OCI-M2 (cell line): Measurements from ENCODE around the gene PGBD5.

Experiments
- DNase-seq: peaks from one replicate; lab custom pipeline; 2025; ENCODE audit not compliant: unreplicated experiment; lab: John Stamatoyannopoulos, UW

PGBD5 gene

GRCh38 chr1:230377851-230378250 lies 48.3 kb downstream of the PGBD5 start:
- DNase-seq = no peak

- DNase-seq = no peak
These were observed 48.8 kb downstream of the PGBD5 start for GRCh38 chr1:230377324-230377723.

- DNase-seq = no peak
These were observed 49.8 kb downstream of the PGBD5 start for GRCh38 chr1:230376296-230376695.

- no peak for DNase-seq
These were observed 50.4 kb downstream of the PGBD5 start for GRCh38 chr1:230375780-230376179.

GRCh38 chr1:230375147-230375546 lies 51.0 kb downstream of the PGBD5 start:
- DNase-seq = no peak

- DNase-seq = no peak
These were observed 54.0 kb downstream of the PGBD5 start for GRCh38 chr1:230371923-230372703.

GRCh38 chr1:230370109-230370508 lies 56.0 kb downstream of the PGBD5 start:
- DNase-seq = no peak

GRCh38 chr1:230368871-230369270 lies 57.3 kb downstream of the PGBD5 start:
- DNase-seq = no peak

- DNase-seq = no peak
These were observed 57.8 kb downstream of the PGBD5 start for GRCh38 chr1:230368363-230368762.

- no peak for DNase-seq
These were observed 59.6 kb downstream of the PGBD5 start for GRCh38 chr1:230366504-230366915.

- no peak for DNase-seq
These were observed 60.3 kb downstream of the PGBD5 start for GRCh38 chr1:230365723-230366307.

GRCh38 chr1:230362949-230363348 lies 63.2 kb downstream of the PGBD5 start:
- DNase-seq = no peak

GRCh38 chr1:230361941-230362340 lies 64.2 kb downstream of the PGBD5 start:
- DNase-seq = no peak

- no peak for DNase-seq
These were observed 66.0 kb downstream of the PGBD5 start for GRCh38 chr1:230359992-230360668.

- DNase-seq = no peak
These were observed 69.0 kb downstream of the PGBD5 start for GRCh38 chr1:230356869-230357794.

- no peak for DNase-seq
These were observed 69.9 kb downstream of the PGBD5 start for GRCh38 chr1:230356190-230356589.

- DNase-seq = no peak
These were observed 70.5 kb downstream of the PGBD5 start for GRCh38 chr1:230355594-230355993.

- DNase-seq = no peak
These were observed 71.0 kb downstream of the PGBD5 start for GRCh38 chr1:230355128-230355527.

- no peak for DNase-seq
These were observed 72.1 kb downstream of the PGBD5 start for GRCh38 chr1:230354005-230354404.

- DNase-seq = no peak
These were observed 73.6 kb downstream of the PGBD5 start for GRCh38 chr1:230352537-230352936.

GRCh38 chr1:230351983-230352382 lies 74.1 kb downstream of the PGBD5 start:
- DNase-seq = no peak
